IMR-90 (cell line): ENCODE measurements around the gene DMXL2.

Experiments used
- CEBPB ChIP-seq: IDR thresholded peaks from 2 replicates; pipeline ENCODE4 v1.6.1; 2012; ENCODE audit warnings: low read depth, low read length, improper control_type of control experiment
- FOS ChIP-seq: fragments of 150-350 bp; IDR thresholded peaks from 2 replicates; pipeline ENCODE4 v1.6.1; 2016; ENCODE audit warnings: low read depth, low read length
- MAFK ChIP-seq: IDR thresholded peaks from 2 replicates; pipeline ENCODE4 v1.6.1; 2012; ENCODE audit warnings: low read depth, low read length, improper control_type of control experiment
- NFE2L2 ChIP-seq: fragments of 150-350 bp; IDR thresholded peaks from 2 replicates; pipeline ENCODE4 v1.6.1; 2016; ENCODE audit warnings: low read depth, mild to moderate bottlenecking, low read length
- RFX5 ChIP-seq: IDR thresholded peaks from 2 replicates; pipeline ENCODE4 v1.8.0; 2012; ENCODE audit warnings: low read depth, mild to moderate bottlenecking, low read length, moderate library complexity
- TF ChIP-seq, protein P1 (sequence below): fragments of 150-350 bp; IDR thresholded peaks from 2 replicates; pipeline ENCODE4 v1.6.1; 2017; ENCODE audit warnings: mild to moderate bottlenecking, antibody characterized with exemption, low read length, low read depth
- TF ChIP-seq, protein P2 (sequence below): conservative IDR thresholded peaks from 2 replicates; pipeline ENCODE4 v1.5.1; 2012; ENCODE audit warnings: mild to moderate bottlenecking, low read depth, low read length, improper control_type of control experiment

DNA sequence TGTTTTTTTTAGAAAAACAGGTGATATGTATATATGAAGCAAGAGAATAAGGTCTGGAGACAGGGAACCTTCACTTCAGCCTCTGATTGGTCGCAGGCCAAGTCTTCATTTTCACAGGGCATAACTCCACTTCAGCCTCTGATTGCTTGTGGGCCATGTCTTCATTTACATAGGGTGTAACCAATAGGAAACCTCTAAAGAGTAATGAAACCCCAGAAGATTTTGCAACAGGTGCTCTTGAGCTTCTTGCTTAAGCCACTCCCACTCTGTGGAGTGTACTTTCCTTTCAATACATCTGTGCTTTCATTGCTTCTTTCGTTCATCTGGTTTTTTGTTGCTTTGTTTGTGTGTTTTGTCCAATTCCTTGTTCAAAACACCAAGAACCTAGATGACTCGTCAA, 36.1 kb upstream of the DMXL2 start:
- TF ChIP-seq FOS (no peak), CEBPB (no peak), RFX5 (no peak), NFE2L2 (no peak), MAFK (no peak)
- TF ChIP-seq, protein P1, sequence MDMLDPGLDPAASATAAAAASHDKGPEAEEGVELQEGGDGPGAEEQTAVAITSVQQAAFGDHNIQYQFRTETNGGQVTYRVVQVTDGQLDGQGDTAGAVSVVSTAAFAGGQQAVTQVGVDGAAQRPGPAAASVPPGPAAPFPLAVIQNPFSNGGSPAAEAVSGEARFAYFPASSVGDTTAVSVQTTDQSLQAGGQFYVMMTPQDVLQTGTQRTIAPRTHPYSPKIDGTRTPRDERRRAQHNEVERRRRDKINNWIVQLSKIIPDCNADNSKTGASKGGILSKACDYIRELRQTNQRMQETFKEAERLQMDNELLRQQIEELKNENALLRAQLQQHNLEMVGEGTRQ = no peak
- TF ChIP-seq, protein P2, sequence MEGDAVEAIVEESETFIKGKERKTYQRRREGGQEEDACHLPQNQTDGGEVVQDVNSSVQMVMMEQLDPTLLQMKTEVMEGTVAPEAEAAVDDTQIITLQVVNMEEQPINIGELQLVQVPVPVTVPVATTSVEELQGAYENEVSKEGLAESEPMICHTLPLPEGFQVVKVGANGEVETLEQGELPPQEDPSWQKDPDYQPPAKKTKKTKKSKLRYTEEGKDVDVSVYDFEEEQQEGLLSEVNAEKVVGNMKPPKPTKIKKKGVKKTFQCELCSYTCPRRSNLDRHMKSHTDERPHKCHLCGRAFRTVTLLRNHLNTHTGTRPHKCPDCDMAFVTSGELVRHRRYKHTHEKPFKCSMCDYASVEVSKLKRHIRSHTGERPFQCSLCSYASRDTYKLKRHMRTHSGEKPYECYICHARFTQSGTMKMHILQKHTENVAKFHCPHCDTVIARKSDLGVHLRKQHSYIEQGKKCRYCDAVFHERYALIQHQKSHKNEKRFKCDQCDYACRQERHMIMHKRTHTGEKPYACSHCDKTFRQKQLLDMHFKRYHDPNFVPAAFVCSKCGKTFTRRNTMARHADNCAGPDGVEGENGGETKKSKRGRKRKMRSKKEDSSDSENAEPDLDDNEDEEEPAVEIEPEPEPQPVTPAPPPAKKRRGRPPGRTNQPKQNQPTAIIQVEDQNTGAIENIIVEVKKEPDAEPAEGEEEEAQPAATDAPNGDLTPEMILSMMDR = no peak
